ENCODE measurements around the gene HOXD9. TPM values are rescaled to one million over a fixed set of nuclear protein-coding genes. Genes with fewer than 3 reads are reported as not detected.

The HOXD9 gene
- total RNA-seq, 1 experiment from 2014 or later: not detected

GRCh38 chr2:176160986-176161824 lies 38.7 kb downstream of the HOXD9 start:
- Histone ChIP-seq H2BK120ac (ENCODE audit: low read depth, low read length, poor library complexity, severe bottlenecking) (no peak overlapping the region), H2BK5ac (ENCODE audit: insufficient read length, low read length) (no peak overlapping the region), H3T11ph (ENCODE audit: low read length) (no peak overlapping the region), H3K23ac (ENCODE audit: insufficient read length, low read depth, low read length) (no peak overlapping the region), H4K20me1 (ENCODE audit: control insufficient read depth, insufficient read depth, insufficient read length) (peaks cover 2% of the 10 kb centered on the region), H2AFZ (ENCODE audit: low read length) (no peak overlapping the region), H2BK12ac (ENCODE audit: insufficient read length, low read depth, low read length) (no peak overlapping the region), H3K56ac (ENCODE audit: insufficient read length, low read depth, low read length) (no peak overlapping the region), H4K91ac (ENCODE audit: insufficient read length, low read depth, low read length) (no peak overlapping the region), H3K27ac (ENCODE audit: insufficient read length, low read depth, low read length) (no peak overlapping the region), H3K79me1 (ENCODE audit: insufficient read depth, low read depth, low read length, poor library complexity, severe bottlenecking) (no peaks in the 10 kb centered on the region), H3K79me2 (ENCODE audit: insufficient read depth, low read length) (no peaks in the 10 kb centered on the region), H2BK20ac (ENCODE audit: low read depth, low read length, poor library complexity, severe bottlenecking) (no peak overlapping the region), H3K14ac (ENCODE audit: insufficient read depth, low read length) (no peak overlapping the region), H3K23me2 (ENCODE audit: insufficient read length, low read depth, low read length, poor library complexity, severe bottlenecking) (no peaks in the 10 kb centered on the region), H3K9ac (ENCODE audit: extremely low read depth, insufficient read length, low read length) (no peak overlapping the region), H2AK5ac (ENCODE audit: insufficient read length, low read length) (no peak overlapping the region), H3K27me3 (ENCODE audit: insufficient read depth, low read length) (peaks cover 100% of the 10 kb centered on the region), H3K4me1 (ENCODE audit: insufficient read depth, low read length) (no peaks in the 10 kb centered on the region), H4K5ac (ENCODE audit: insufficient read length, low read depth, low read length) (no peak overlapping the region), H2BK15ac (ENCODE audit: low read depth, low read length) (no peak overlapping the region), H3K18ac (ENCODE audit: insufficient read length, low read depth, low read length) (no peak overlapping the region), H3K4me2 (ENCODE audit: insufficient read depth, insufficient read length, low read length) (no peak overlapping the region), H3K4ac (ENCODE audit: low read depth, low read length) (no peak overlapping the region), H3K9me3 (ENCODE audit: control insufficient read depth, low read depth, low read length) (no peaks in the 10 kb centered on the region), H4K8ac (replicated peaks; ENCODE audit: insufficient read length, low read depth, low read length) (no peak overlapping the region)
- peaks cover 100% of the 10 kb centered on the region for H3K27me3 Mint-ChIP-seq (ENCODE audit: low read depth)
- no peak overlapping the region for H3K27ac Mint-ChIP-seq
- H3K9me3 Mint-ChIP-seq: peaks cover 2 to 5% of the 10 kb centered on the region in 2 experiments; a peak in 3 of 5 replicates
- peaks cover 6 to 38% of the 10 kb centered on the region in 2 experiments; a peak in 3 of 4 replicates for H3K4me1 Mint-ChIP-seq
- WGBS (ENCODE audit: extremely low coverage, insufficient read length, low lambda C conversion rate): no CpG with 5 or more reads among the region's 22 CpGs
- DNase-seq: no peak
- no peaks in the 10 kb centered on the region; a peak in 1 of 7 replicates for H3K36me3 Mint-ChIP-seq (ENCODE audit: insufficient read depth in 1 of 3, low read depth in 3 of 3)
- TF ChIP-seq CTCF (conservative IDR thresholded peaks at IDR 0.05): no peak
- no peak overlapping the region for H3K4me3 Mint-ChIP-seq

All from H9 (cell line).